AG04449 (cell line): ENCODE results near the gene STK32C.
"Not testable (repeated sequence)": the region's sequence is repeated elsewhere in the genome, so short reads cannot be mapped to it uniquely, and the experiment has no call there.

Experiments
- CTCF ChIA-PET: fragments of 350-600 bp; formaldehyde crosslinking; extraction: SDS; loops from one replicate; lab custom pipeline; 2021; ENCODE audit warnings: antibody characterized with exemption; lab: Yijun Ruan, JAX
- POLR2A ChIA-PET: fragments of 400-600, 350-600 bp; formaldehyde crosslinking; extraction: SDS; loops from one replicate; lab custom pipeline; 2020; ENCODE audit warnings: antibody characterized with exemption, inconsistent platforms; lab: Yijun Ruan, JAX
- DNase-seq: peaks from one replicate; pipeline ENCODE4 v3.0.0-alpha.2; 2010; ENCODE audit warnings: low read depth, low spot score
- H3K4me3 ChIP-seq: 2 replicates; pipeline ENCODE4 v1.5.1; 2011; ENCODE audit warnings: low read depth, mild to moderate bottlenecking, control low read depth, low read length
- TF ChIP-seq, protein P1 (sequence below): IDR thresholded peaks from one replicate; pipeline ENCODE4 v1.5.1; 2011; ENCODE audit warnings: mild to moderate bottlenecking, moderate library complexity, low read length, control low read depth, inconsistent platforms; ENCODE audit not compliant: insufficient read depth; ENCODE audit errors: missing control alignments

STK32C gene

DNA sequence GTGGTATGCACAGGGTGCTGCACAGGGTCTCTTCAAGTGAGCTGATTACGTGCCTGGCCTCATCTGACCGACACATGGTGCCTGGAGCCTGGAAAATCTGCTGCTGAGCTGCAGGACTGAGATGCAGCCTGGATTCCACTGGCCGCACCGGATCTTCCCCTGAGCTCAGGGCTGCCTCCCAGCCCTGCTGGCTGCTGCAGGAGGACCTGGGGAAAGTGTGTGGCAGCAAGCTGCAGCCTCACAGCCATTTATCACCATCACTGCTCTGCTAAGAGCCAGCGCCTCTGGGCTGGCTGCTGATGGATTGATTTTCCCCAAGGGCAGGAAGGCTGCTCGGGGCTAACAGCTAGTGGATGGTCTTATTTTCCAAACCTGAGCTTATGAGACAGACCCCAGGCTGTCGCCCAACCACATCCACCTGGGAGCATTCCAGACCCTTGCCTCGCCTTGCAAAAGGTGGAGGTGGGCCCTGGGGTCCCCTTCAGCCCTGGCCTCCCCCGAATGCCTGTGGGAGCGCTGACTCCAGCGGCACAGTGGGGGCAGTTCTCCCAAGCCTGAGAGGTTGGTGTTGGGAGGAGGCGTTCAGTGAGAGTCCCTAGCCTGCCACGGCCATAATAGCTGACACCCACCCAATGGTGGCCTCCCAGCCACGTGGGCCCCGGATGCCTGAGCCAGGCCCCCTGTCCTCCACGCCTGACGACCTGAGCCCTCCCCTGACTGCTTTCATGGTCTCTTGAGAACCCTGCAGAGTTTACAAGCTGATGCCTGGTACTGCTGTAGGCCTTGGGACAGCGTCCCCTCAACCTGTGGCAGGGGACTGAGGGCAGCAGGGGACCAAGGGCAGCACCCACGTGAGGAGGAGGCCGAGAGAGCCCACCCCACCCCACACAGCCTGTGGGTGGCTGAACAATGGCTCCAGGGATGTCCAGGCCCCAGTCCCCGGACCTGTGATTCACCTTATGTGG lies 38.2 kb downstream of the STK32C start:
- CTCF ChIA-PET = no interaction called here
- DNase-seq = no peak
- TF ChIP-seq, protein P1, sequence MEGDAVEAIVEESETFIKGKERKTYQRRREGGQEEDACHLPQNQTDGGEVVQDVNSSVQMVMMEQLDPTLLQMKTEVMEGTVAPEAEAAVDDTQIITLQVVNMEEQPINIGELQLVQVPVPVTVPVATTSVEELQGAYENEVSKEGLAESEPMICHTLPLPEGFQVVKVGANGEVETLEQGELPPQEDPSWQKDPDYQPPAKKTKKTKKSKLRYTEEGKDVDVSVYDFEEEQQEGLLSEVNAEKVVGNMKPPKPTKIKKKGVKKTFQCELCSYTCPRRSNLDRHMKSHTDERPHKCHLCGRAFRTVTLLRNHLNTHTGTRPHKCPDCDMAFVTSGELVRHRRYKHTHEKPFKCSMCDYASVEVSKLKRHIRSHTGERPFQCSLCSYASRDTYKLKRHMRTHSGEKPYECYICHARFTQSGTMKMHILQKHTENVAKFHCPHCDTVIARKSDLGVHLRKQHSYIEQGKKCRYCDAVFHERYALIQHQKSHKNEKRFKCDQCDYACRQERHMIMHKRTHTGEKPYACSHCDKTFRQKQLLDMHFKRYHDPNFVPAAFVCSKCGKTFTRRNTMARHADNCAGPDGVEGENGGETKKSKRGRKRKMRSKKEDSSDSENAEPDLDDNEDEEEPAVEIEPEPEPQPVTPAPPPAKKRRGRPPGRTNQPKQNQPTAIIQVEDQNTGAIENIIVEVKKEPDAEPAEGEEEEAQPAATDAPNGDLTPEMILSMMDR = no peak
- POLR2A ChIA-PET = no interaction called here
- no peak overlapping the region for H3K4me3 ChIP-seq

DNA sequence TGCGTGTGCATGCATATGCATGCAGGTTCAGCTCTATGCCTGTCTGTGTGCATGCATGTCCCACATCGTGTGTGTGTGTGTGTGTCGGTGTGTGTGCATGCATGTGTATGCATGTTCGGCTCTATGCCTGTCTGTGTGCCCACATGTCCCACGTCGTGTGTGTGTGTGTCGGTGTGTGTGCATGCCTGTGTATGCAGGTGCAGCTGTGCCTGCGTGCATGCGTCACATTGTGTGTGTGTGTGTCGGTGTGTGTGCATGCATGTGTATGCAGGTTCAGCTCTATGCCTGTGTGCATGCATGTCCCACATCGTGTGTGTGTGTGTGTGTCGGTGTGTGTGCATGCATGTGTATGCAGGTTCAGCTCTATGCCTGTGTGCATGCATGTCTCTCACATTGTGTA lies 39.8 kb downstream of the STK32C start:
- POLR2A ChIA-PET = interaction anchor here (0.7 kb wide), 1 partner anchor 271 kb away, joined by 4 read pairs; no protein-coding TSS in a partner anchor
- DNase-seq, CTCF ChIA-PET, H3K4me3 ChIP-seq: not testable (repeated sequence)

GRCh38 chr10:132266594-132267161 lies 41.1 kb downstream of the STK32C start:
- ChIA-PET CTCF (no interaction called here), POLR2A (no interaction called here)
- no peak overlapping the region for H3K4me3 ChIP-seq
- TF ChIP-seq, protein P1 = no peak
- DNase-seq = no peak

GRCh38 chr10:132265890-132266496 lies 41.8 kb downstream of the STK32C start:
- peak; percentile 5 for DNase-seq
- ChIA-PET POLR2A (no interaction called here), CTCF (interaction anchor here (1.0 kb wide), 1 partner anchor 15 kb away, joined by 4 read pairs; no protein-coding TSS in a partner anchor)
- no peak overlapping the region for H3K4me3 ChIP-seq
- TF ChIP-seq, protein P1 = no peak

DNA sequence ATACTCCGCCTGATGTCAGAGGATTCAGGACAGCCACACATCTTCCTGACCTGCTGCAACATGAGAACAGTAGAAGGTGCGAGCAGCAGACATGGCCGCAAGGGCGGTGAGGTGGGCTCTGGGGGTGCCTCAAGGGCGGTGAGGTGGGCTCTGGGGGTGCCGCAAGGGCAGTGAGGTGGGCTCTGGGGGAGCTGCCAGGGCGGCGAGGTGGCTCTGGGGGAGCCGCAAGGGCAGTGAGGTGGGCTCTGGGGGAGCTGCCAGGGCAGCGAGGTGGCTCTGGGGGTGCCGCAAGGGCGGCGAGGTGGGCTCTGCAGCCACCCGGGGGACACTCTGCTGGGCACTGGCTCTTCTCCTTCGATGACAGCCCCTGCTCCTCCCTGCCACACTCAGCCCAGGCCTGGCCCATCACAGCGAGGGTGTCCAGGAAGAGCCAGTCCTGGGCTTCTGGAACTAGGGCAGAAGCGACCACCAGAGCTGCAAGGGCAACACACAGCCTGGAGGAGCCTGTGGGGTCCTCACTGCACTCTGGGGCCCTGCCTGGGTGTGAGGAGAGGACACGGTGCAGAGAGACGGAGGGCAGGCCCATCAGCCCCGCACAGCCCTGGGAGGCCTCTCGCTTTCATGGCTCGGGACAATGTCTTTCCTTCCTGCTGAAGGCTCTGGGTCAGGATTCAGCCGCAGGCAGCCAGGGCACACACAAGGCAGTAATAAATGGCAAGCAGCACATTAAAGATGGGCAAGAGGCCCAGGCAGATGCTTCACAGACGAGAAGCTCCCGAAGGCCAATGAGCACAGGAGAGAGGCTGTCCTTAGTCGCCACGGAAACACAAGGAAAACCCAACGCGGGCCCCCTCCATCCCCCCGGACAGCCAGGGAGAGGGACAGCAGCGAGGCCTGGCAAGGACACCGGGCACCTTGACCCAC lies 42.5 kb downstream of the STK32C start:
- CTCF ChIA-PET = interaction anchor here (1.0 kb wide), 1 partner anchor 16 kb away, joined by 4 read pairs; no protein-coding TSS in a partner anchor
- TF ChIP-seq, protein P1 = no peak
- DNase-seq = peak; percentile 12
- no peak overlapping the region for H3K4me3 ChIP-seq
- POLR2A ChIA-PET = no interaction called here

DNA sequence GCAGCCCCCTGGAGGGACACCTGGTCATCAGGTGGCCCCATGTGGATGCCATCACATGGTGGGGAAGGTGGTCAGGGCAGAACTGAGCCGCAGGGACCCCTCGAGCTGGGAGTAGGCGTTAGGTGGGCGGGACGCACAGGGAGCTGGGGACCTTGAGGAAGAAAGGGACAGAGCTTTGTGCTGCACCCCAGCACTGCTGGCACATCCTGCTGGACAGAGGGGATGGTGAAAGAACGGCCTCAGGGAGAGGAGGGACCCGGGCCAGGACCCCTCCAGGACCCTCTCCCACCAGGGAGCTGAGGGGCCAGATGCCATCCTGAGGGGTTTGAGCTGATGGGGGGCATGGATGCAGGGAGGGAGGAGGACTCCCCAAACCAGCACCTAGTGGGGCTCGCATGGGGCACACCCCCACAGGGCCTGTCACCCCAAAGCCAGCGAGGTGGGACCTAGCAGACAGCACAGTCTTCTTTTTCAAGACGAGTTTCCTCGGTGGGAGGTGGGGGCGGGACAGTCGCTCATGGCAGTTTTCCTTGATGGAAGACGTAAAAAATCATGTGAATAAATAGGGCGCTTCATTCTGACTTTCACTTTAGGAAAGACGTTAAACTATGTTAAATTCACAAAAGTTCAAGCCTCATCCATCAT lies 43.3 kb downstream of the STK32C start:
- no peak for DNase-seq
- ChIA-PET CTCF (no interaction called here), POLR2A (no interaction called here)
- no peak overlapping the region for H3K4me3 ChIP-seq
- TF ChIP-seq, protein P1 = no peak
